GM18951 (cell line): ENCODE data around the gene FGD5.

Experiments used
- POLR2A ChIP-seq: IDR thresholded peaks from 4 replicates; pipeline ENCODE4 v1.6.1; 2011; ENCODE audit warnings: mild to moderate bottlenecking; ENCODE audit not compliant: insufficient read length, insufficient read depth; ENCODE audit errors: extremely low read depth
- in situ Hi-C: fragments of 300-500 bp; cut with MboI; formaldehyde crosslinking; loops from one replicate; pipeline ENCODE4 v1.12.0; 2022; ENCODE audit warnings: low sequenced_read_pairs, mixed read lengths, inconsistent platforms; ENCODE audit not compliant: unreplicated experiment

Gene FGD5

GRCh38 chr3:14927308-14927707, 108.5 kb downstream of the FGD5 start:
- no peak for TF ChIP-seq POLR2A
- in situ Hi-C loops = loop anchor here (10.0 kb wide), 2 partner anchors 123 to 293 kb away; no protein-coding TSS in a partner anchor

DNA sequence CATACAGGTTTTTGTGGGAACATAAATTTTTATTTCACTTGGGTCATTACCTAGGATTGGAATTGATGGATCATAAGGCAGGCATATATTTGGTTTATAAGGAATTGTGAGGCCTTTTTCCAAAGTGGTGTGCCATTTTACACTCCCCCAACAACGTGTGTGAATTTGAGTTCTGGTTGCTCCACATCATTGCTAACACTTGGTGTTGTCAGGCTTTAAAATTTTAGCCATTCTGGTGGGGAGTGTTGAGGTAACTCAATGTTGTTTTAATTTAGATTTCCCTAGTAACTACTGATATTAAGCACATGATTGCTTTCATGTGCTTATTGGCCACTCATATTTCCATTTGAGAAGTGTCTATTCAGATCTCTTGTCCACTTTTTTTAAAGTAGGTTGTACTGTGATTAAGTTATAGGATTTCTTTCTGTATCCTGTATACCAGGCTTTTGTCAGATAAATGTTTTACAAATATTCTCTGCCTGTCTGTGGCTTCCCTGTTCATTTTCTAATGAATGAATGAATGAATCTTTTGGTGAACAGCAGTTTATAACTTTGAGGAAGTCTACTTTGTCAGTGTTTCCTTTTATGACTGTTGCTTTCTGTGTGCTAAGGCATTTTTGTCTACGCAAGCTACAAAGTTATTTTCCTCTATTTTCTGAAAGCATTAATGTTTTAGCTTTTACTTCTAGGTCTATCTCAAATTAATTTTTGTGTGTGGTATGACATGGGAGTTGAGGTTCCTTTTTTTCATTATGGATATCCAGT, 110.7 kb downstream of the FGD5 start:
- in situ Hi-C loops = loop anchor here (10.0 kb wide), 2 partner anchors 125 to 295 kb away; no protein-coding TSS in a partner anchor

DNA sequence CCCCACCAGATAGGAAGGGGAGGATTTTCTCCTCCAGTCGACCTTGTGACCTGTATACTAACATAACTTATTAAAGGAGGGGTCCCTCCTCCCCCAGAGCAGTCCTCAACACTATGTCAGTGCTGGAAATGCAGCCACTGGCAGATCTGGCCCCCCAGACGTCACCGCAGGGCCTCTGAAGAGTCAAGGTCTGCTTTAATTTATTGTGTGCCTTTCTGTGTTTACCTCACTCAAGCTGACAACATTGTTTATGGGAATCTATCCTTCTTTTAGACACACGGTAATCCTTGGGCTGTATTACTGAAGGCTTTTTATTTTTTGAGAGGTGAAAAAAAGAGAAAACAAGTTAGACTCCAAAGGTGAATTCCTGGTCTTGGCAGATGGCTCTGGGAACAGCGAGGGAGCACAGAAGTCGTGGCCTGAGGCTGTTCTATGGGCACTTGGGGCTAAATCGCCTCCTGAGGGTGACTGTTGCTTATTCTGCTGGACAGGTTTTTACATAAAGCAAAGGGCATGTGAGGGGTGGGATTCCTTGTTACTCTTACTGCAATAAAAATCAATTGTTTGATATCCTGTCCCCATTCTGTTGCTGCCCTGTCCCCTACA, 115.2 kb downstream of the FGD5 start:
- in situ Hi-C loops = no loop called here
- no peak for TF ChIP-seq POLR2A

More for the DNA sequence above, 110.7 kb downstream of the FGD5 start:
- no peak for TF ChIP-seq POLR2A

DNA sequence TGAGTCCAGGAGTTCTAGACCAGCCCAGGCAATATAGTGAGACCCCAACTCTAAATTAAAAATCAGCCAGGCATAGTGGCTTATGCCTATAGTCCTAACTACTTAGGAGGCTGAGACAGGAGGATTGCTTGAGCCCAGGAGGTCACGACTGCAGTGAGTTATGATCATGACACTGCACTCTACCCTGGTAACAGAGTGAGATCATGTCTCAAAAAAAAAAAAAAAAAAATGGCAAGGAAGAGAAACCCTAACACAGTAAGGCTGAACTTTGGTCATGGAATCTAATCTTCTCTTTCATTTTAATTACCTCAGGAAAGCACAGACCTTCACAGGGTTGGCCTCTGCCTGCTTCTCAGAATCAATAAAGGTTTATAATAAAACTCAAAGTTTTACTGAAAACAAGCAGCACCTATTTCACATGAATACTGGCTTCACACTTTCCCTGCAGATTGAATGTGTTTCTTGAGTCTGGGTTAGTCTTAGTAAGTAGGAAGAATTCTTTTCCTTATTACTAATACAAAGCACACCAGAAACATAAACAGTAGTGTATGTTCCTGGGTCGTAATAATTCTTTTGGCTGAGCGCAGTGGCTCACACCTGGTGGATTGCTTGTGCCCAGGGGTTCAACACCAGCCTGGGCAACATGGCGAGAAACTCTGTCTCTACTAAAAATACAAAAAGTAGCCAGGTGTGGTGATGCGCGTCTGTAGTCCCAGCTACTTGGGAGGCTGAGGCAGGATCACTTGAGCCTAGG, 117.0 kb downstream of the FGD5 start:
- no peak for TF ChIP-seq POLR2A
- in situ Hi-C loops = no loop called here

DNA sequence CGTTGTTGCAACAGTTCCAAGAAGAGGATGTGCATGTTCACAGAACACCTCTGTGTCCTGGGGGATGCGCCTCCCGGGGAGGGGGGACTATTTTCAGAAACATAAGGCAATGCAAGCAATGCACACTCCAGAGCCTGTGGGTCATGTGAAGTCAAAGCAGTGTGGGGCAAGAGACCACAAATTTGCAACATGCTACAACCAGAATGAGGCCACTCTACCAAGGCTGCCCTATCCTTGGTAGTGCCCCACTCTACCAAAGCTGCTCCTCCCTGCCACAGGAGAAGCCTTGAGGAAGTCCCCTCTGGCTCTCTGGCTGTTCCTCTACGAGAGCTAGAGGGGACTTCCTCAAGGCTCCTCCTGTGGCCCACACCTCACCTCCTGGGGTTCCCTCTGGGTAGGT, 120.2 kb downstream of the FGD5 start:
- TF ChIP-seq POLR2A = no peak
- in situ Hi-C loops = no loop called here

GRCh38 chr3:14941871-14942270, 123.1 kb downstream of the FGD5 start:
- no peak for TF ChIP-seq POLR2A

DNA sequence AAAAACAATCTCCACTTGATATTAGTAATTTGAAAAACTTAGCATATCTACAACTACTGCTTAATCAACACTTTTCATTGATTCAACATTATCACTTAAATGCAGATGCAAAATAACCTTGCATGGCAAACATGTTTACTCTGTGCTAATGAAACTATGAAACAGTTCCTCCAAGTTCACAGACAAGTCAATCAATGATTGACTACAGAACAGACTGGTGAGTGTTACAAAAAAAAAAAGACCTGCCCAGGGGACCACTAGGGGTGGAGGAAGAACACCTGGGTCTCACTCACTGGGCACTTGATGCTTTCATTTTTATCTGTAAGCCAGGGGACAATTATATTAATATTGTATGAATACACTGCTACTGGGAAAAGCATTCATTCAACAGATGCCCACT, 124.3 kb downstream of the FGD5 start:
- in situ Hi-C loops = no loop called here
- TF ChIP-seq POLR2A = no peak

More at GRCh38 chr3:14941871-14942270, 123.1 kb downstream of the FGD5 start:
- in situ Hi-C loops = no loop called here

GRCh38 chr3:14946236-14946635, 127.5 kb downstream of the FGD5 start:
- in situ Hi-C loops = no loop called here
- TF ChIP-seq POLR2A = no peak

GRCh38 chr3:14946739-14947099, 128.0 kb downstream of the FGD5 start:
- no peak for TF ChIP-seq POLR2A
- in situ Hi-C loops = no loop called here

- peak; percentile 91 for TF ChIP-seq POLR2A
Observed at GRCh38 chr3:14947100-14947885, 128.5 kb downstream of the FGD5 start, which contains the start of gene NR2C2. Gene NR2C2 (plus strand): TSS chr3:14947583. CDS start chr3:15003915, 56,332 bp downstream.

DNA sequence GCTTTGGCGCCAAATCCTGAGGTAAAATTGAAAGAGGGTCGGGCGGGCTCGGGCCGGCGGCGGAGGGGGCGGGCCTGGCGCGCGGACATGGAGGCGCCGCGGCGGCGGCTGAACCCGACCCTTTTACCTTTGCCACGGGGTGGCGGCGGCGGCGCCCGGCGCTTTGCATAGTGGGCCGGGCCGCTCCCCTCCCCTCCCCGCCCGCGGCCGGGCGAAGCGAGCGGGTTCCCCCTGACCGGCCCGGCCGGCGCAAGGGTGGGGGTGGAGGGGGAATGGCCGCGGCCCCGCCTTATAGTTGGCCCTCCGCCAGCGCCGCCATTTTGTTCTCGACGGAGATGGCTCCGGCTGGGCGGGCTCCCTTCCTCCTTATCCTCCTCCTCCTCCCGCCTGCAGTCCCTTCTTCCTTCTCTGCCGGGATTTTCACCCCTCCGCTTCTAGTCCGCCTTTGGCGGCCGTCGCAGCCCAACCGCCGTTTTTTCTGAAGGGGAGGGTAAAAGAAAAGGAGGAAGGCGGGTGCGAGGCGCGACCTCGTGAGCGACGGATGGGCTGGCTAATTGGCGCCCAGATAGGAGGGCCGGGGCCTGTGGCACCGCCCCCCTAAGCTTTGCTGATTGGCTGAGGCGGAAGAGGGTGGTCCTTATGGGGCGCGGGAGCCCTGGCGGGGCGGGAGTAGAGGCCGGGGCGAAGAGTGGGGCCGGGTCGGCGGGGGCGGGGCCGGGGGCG, 129.3 kb downstream of the FGD5 start:
- in situ Hi-C loops = no loop called here
- peak; percentile 5 for TF ChIP-seq POLR2A

More at GRCh38 chr3:14947100-14947885, 128.5 kb downstream of the FGD5 start, which contains the start of gene NR2C2:
- in situ Hi-C loops = no loop called here

DNA sequence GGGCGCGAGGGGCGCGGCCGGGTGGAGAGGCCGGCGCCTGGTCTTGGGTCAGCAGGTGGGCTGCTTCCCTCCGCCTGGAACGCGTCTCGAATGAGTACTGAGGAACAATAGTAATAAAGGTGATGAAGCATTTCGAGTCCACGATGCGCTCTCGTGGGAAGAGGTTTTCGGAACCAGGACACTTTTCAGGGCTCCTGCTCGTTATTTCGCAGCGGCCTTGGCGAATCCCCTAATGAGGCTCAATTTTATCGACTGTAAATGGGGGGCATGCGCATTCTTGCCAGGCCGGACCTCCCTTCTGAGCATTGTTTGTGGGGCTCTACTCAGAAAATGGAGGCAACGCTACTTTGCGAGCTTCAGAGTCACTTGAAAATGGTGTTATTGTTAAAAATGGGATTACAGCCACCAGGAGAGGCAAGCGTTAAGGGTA, 129.9 kb downstream of the FGD5 start:
- TF ChIP-seq POLR2A = no peak
- in situ Hi-C loops = no loop called here

DNA sequence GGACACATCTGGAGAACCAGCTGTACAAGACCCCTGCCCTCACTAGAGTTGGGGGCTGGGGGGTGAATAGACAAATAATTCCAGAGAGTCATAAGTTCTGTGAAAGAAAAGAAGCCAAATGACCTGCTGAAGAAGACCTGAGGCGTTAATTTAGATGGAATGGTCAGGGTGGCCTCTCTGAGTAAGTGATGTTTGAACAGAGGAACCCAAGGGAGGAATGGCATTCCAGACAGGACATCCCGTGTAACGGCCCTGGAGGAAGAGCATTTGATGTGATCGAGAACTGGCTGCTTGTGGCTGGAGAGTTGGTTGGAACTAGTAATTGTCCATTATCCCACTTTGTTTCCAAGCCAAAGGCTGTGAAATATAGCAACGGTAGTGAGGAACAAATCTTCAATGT, 130.4 kb downstream of the FGD5 start:
- in situ Hi-C loops = no loop called here
- no peak for TF ChIP-seq POLR2A
